WTC11 (cell line): ENCODE data around the gene ADAMTS9. TPM values are rescaled to one million over a fixed set of nuclear protein-coding genes. Genes with fewer than 3 reads are reported as not detected.

Experiments used
- ATAC-seq: fragments of 200-7000 bp; cut with Tn5 transposase; 2 replicates; pipeline ENCODE4 v1.10.0; 2021; ENCODE audit warnings: mild to moderate bottlenecking, moderate library complexity
- CTCF ChIA-PET: fragments of 300-600 bp; sonication (Branson Sonifier 250); formaldehyde crosslinking; loops from one replicate; lab custom pipeline; 2021; ENCODE audit warnings: antibody characterized with exemption; lab: Charles Lee
- POLR2A ChIA-PET: fragments of 350-600 bp; sonication (Branson Sonifier 250); formaldehyde crosslinking; loops from one replicate; lab custom pipeline; 2021; ENCODE audit warnings: antibody characterized with exemption; lab: Charles Lee
- DNase-seq: peaks from one replicate; pipeline ENCODE4 v3.0.0; 2021; ENCODE audit warnings: low spot score
- H3K27ac Mint-ChIP-seq: 2 replicates; pipeline ENCODE4 v1.8.0; 2021; ENCODE audit warnings: mixed read lengths
- H3K27me3 Mint-ChIP-seq: 2 replicates; pipeline ENCODE4 v1.8.0; 2021; ENCODE audit warnings: low read depth, mild to moderate bottlenecking, moderate library complexity, mixed read lengths
- H3K36me3 Mint-ChIP-seq: 2 replicates; pipeline ENCODE4 v1.8.0; 2021; ENCODE audit warnings: mixed read lengths
- H3K4me1 Mint-ChIP-seq: 2 replicates; pipeline ENCODE4 v1.8.0; 2022; ENCODE audit warnings: mixed read lengths
- H3K4me3 Mint-ChIP-seq: 2 replicates; pipeline ENCODE4 v1.8.0; 2021; ENCODE audit warnings: mild to moderate bottlenecking, moderate library complexity, mixed read lengths
- H3K9me3 Mint-ChIP-seq: 2 replicates; pipeline ENCODE4 v1.8.0; 2021; ENCODE audit warnings: mixed read lengths
- EMX1 ChIP-seq: fragments of 250-450 bp; sonication (Bioruptor Pico); IDR thresholded peaks from 2 replicates; pipeline ENCODE4 v1.8.0; 2021; ENCODE audit warnings: mild to moderate bottlenecking
- MXD4 ChIP-seq: fragments of 250-450 bp; sonication (Bioruptor Pico); IDR thresholded peaks from 2 replicates; pipeline ENCODE4 v1.8.0; 2021; ENCODE audit warnings: mild to moderate bottlenecking, moderate library complexity, borderline replicate concordance
- MYBL2 ChIP-seq: sonication (generic); formaldehyde crosslinking; IDR thresholded peaks from 2 replicates; pipeline ENCODE4 v1.8.1; 2023; ENCODE audit warnings: mild to moderate bottlenecking, moderate library complexity, missing genetic modification reagents
- SMAD4 ChIP-seq: sonication (generic); formaldehyde crosslinking; IDR thresholded peaks from 2 replicates; pipeline ENCODE4 v1.8.0; 2022; ENCODE audit warnings: mild to moderate bottlenecking, missing genetic modification reagents
- TEAD4 ChIP-seq: sonication (generic); formaldehyde crosslinking; IDR thresholded peaks from 2 replicates; pipeline ENCODE4 v1.8.0; 2022; ENCODE audit warnings: mild to moderate bottlenecking, missing genetic modification reagents
- TP53 ChIP-seq: sonication (generic); formaldehyde crosslinking; IDR thresholded peaks from 2 replicates; pipeline ENCODE4 v1.8.1; 2023; ENCODE audit warnings: mild to moderate bottlenecking, missing genetic modification reagents
- ZNF232 ChIP-seq: sonication (generic); formaldehyde crosslinking; IDR thresholded peaks from 2 replicates; pipeline ENCODE4 v1.8.0; 2022; ENCODE audit warnings: mild to moderate bottlenecking, missing genetic modification reagents
- ZNF671 ChIP-seq: fragments of 250-450 bp; sonication (Bioruptor Pico); IDR thresholded peaks from 2 replicates; pipeline ENCODE4 v1.8.0; 2021; ENCODE audit warnings: mild to moderate bottlenecking
- total RNA-seq: library from RNA; stranded (reverse); gene quantifications from 3 replicates; pipeline ENCODE4 v1.2.3, GENCODE V29; 2021
- TF ChIP-seq, protein P1 (sequence below): fragments of 250-450 bp; sonication (Bioruptor Pico); IDR thresholded peaks from 2 replicates; pipeline ENCODE4 v1.9.0; 2021; ENCODE audit warnings: mild to moderate bottlenecking
- TF ChIP-seq, protein P2 (sequence below): fragments of 250-450 bp; sonication (Bioruptor Pico); conservative IDR thresholded peaks from 2 replicates; pipeline ENCODE4 v1.9.0; 2021; ENCODE audit warnings: mild to moderate bottlenecking
- TF ChIP-seq, protein P3 (sequence below): sonication (generic); formaldehyde crosslinking; IDR thresholded peaks from 2 replicates; pipeline ENCODE4 v1.8.0; 2022; ENCODE audit warnings: mild to moderate bottlenecking, missing genetic modification reagents
- TF ChIP-seq, protein P4 (sequence below): sonication (generic); formaldehyde crosslinking; IDR thresholded peaks from 2 replicates; pipeline ENCODE4 v1.8.0; 2023; ENCODE audit warnings: missing genetic modification reagents, mild to moderate bottlenecking, borderline replicate concordance
- TF ChIP-seq, protein P5 (sequence below): fragments of 250-450 bp; sonication (Bioruptor Pico); IDR thresholded peaks from 2 replicates; pipeline ENCODE4 v2.1.2; 2022; ENCODE audit warnings: mild to moderate bottlenecking, moderate library complexity

ADAMTS9 gene
- total RNA-seq, 1 experiment from 2014 or later = 3.1 TPM

DNA sequence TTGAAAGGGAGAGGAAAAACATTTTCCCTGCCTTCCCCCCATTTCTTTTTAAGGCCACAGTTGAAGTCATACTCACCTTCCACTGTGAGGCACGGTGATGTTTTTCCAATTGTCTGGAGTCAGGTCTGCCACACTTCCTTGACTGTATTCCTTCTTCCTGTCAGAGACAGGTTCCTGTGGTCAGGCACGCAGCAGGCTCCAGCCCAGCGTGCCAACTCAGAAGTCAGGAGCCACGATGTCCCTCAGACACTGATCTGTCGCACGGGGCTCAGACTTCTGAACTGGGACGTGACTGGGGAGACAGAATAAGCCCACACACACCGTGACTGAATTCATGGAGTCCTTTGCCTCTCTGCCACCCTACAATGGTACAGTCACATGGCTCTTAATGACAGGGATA, 41.2 kb upstream of the ADAMTS9 start:
- H3K36me3 Mint-ChIP-seq = no peaks in the 10 kb centered on the region
- ATAC-seq (no peak), DNase-seq (no peak)
- H3K4me3 Mint-ChIP-seq = no peak overlapping the region
- no peaks in the 10 kb centered on the region; the same call in 1 of the 2 replicates for H3K27me3 Mint-ChIP-seq
- POLR2A ChIA-PET = no interaction called here
- CTCF ChIA-PET = no interaction called here
- peaks cover 22% of the 10 kb centered on the region for H3K4me1 Mint-ChIP-seq
- H3K9me3 Mint-ChIP-seq = 0 out of 2 replicates have a peak, but pooled peaks cover 10% of the 10 kb centered on the region
- no peak overlapping the region for H3K27ac Mint-ChIP-seq
- no peak for TF ChIP-seq ZNF671 (CRISPR knock-in tag)

DNA sequence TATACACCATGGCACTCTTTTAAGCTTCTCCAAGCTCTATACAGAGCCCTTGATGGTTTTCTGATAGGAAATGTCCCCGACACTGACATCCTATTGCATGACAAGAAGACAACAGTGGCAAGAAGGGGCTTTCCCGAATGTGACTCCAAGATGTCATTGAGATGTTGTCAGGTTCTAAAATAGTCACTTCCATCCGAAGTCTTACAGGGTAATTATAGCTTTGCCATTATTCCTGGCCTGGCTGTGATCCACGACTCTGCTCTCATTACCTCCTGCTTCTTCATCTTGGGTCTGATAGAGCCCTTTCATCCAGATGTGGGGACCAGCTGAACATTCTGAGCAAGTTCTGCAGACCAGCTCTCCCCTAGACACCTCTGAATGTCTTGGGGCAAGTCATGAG, 40.6 kb upstream of the ADAMTS9 start:
- Mint-ChIP-seq H3K27me3 (no peaks in the 10 kb centered on the region; the same call in 1 of the 2 replicates), H3K36me3 (no peaks in the 10 kb centered on the region)

DNA sequence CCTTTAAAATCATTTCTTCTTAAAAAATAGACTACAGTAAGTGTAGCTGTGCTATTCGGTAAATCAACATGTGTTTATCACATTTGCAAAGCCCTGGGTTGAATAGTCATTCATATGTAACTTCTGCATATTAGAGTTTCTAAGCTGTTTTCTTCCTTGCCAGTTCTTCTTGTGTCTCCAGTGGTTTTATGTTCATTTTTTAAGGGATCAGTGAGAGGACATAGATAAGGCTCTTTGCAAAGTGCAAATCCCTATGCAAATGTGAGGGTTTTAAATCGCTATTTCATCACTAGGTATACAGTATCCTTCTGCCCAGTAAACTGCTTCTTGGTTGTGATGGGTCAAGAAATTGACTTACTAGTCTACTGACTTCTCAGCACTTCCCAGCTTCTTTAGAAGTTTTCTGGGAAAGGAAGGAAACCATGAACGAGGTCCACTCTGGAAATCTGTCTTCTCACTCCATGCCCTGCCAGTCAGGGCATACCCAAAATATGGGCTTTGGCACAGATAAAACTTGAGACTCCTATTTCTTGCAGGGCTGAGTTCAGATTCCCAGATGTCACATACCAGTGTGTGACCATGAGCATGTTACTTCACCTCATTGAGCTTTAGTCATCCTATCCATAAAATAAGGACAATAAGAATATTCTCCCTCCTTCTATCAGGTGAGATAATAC, 38.8 kb upstream of the ADAMTS9 start:
- POLR2A ChIA-PET = no interaction called here
- Mint-ChIP-seq H3K4me1 (peaks cover 27% of the 10 kb centered on the region), H3K27ac (no peak overlapping the region), H3K9me3 (peaks cover 11% of the 10 kb centered on the region), H3K4me3 (no peak overlapping the region), H3K27me3 (no peaks in the 10 kb centered on the region; the same call in 1 of the 2 replicates), H3K36me3 (no peaks in the 10 kb centered on the region)
- ATAC-seq (no peak), DNase-seq (no peak)
- CTCF ChIA-PET = interaction anchor here (1.5 to 1.8 kb wide), 2 partner anchors 136 to 196 kb away, joined by 3 to 9 read pairs; no protein-coding TSS in a partner anchor
- TF ChIP-seq, protein P1, sequence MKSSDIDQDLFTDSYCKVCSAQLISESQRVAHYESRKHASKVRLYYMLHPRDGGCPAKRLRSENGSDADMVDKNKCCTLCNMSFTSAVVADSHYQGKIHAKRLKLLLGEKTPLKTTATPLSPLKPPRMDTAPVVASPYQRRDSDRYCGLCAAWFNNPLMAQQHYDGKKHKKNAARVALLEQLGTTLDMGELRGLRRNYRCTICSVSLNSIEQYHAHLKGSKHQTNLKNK = no peak
- TF ChIP-seq ZNF232 (no peak), MYBL2 (CRISPR knock-in tag) (no peak), EMX1 (CRISPR knock-in tag) (no peak), MXD4 (CRISPR knock-in tag) (no peak), TEAD4 (CRISPR knock-in tag) (no peak), TP53 (no peak), SMAD4 (CRISPR knock-in tag) (no peak)
- TF ChIP-seq, protein P2, sequence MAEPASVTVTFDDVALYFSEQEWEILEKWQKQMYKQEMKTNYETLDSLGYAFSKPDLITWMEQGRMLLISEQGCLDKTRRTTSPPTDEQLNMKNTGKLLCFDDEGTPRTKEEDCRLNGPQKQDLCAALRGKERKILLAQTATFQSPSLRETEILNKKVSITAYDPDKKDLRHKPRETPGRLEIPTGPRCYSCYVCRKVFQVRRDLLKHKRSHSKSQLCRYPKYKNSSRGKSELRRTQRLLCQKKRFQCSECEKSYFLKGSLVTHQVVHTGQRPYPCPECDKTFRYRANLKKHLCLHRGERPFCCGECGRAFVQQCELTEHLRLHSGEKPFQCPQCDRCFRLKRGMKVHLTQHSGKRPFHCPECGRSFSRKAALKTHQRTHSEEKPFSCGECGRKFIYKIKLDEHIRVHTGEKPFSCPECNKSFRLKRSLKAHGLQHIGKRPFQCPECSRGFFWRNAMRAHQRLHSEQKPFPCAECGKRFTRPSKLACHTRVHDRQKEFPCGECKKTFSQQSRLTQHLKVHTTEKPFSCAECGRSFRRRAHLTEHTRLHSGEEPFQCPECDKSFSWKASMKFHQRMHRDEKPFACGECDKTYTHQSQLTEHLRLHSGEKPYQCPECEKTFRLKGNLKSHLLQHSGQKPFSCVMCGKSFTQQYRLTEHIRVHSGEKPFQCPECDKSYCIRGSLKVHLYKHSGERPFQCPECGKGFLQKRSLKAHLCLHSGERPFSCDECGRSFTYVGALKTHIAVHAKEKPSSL = no peak
- TF ChIP-seq, protein P3, sequence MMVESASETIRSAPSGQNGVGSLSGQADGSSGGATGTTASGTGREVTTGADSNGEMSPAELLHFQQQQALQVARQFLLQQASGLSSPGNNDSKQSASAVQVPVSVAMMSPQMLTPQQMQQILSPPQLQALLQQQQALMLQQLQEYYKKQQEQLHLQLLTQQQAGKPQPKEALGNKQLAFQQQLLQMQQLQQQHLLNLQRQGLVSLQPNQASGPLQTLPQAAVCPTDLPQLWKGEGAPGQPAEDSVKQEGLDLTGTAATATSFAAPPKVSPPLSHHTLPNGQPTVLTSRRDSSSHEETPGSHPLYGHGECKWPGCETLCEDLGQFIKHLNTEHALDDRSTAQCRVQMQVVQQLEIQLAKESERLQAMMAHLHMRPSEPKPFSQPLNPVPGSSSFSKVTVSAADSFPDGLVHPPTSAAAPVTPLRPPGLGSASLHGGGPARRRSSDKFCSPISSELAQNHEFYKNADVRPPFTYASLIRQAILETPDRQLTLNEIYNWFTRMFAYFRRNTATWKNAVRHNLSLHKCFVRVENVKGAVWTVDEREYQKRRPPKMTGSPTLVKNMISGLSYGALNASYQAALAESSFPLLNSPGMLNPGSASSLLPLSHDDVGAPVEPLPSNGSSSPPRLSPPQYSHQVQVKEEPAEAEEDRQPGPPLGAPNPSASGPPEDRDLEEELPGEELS (CRISPR knock-in tag) = no peak
- TF ChIP-seq, protein P4, sequence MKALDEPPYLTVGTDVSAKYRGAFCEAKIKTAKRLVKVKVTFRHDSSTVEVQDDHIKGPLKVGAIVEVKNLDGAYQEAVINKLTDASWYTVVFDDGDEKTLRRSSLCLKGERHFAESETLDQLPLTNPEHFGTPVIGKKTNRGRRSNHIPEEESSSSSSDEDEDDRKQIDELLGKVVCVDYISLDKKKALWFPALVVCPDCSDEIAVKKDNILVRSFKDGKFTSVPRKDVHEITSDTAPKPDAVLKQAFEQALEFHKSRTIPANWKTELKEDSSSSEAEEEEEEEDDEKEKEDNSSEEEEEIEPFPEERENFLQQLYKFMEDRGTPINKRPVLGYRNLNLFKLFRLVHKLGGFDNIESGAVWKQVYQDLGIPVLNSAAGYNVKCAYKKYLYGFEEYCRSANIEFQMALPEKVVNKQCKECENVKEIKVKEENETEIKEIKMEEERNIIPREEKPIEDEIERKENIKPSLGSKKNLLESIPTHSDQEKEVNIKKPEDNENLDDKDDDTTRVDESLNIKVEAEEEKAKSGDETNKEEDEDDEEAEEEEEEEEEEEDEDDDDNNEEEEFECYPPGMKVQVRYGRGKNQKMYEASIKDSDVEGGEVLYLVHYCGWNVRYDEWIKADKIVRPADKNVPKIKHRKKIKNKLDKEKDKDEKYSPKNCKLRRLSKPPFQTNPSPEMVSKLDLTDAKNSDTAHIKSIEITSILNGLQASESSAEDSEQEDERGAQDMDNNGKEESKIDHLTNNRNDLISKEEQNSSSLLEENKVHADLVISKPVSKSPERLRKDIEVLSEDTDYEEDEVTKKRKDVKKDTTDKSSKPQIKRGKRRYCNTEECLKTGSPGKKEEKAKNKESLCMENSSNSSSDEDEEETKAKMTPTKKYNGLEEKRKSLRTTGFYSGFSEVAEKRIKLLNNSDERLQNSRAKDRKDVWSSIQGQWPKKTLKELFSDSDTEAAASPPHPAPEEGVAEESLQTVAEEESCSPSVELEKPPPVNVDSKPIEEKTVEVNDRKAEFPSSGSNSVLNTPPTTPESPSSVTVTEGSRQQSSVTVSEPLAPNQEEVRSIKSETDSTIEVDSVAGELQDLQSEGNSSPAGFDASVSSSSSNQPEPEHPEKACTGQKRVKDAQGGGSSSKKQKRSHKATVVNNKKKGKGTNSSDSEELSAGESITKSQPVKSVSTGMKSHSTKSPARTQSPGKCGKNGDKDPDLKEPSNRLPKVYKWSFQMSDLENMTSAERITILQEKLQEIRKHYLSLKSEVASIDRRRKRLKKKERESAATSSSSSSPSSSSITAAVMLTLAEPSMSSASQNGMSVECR (CRISPR knock-in tag) = no peak

More for the DNA sequence above, 40.6 kb upstream of the ADAMTS9 start:
- CTCF ChIA-PET = interaction anchor here (0.8 kb wide), 1 partner anchor 198 kb away, joined by 3 read pairs; no protein-coding TSS in a partner anchor
- Mint-ChIP-seq H3K4me1 (peaks cover 22% of the 10 kb centered on the region), H3K27ac (no peak overlapping the region), H3K4me3 (no peak overlapping the region), H3K9me3 (0 out of 2 replicates have a peak, but pooled peaks cover 10% of the 10 kb centered on the region)
- no peak for DNase-seq
- POLR2A ChIA-PET = no interaction called here
- TF ChIP-seq, protein P5, sequence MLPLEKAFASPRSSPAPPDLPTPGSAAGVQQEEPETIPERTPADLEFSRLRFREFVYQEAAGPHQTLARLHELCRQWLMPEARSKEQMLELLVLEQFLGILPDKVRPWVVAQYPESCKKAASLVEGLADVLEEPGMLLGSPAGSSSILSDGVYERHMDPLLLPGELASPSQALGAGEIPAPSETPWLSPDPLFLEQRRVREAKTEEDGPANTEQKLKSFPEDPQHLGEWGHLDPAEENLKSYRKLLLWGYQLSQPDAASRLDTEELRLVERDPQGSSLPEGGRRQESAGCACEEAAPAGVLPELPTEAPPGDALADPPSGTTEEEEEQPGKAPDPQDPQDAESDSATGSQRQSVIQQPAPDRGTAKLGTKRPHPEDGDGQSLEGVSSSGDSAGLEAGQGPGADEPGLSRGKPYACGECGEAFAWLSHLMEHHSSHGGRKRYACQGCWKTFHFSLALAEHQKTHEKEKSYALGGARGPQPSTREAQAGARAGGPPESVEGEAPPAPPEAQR (CRISPR knock-in tag) = no peak
- no peak for ATAC-seq
